NCI-H2171 (cell line): ENCODE results near the gene NACC1.
A peak's percentile ranks its signal among the peaks of the same experiment; 100 is the strongest.

Source experiments
- DNase-seq: peaks from one replicate; lab custom pipeline; 2025; lab: John Stamatoyannopoulos, UW

Gene NACC1

DNA sequence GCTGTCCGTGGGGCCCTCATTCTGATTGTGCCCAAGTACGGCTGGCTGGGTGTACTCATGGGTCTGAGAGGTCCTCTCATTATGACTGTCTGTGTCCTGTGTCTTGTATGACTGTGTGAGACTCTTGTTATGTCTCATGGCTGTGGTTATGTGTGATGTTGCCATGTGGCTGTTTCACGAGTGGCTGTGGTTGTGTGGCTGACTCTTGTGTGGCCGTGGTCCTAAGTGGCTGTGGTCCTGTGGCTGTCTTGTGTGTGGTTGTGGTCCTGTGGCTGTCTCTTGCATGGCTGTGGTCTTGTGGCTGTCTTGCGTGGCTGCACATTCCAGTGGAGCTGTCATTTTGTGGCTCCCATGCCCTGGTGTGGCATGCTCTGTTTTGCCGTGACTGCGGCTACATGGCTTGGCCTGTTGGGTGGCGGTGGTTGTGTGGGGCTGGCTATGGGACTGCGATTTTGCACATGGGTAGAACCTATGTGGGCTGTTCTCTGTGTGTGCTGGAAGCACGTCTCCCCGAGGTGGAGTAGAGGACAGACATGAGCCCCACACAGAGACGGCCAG, 18.0 kb upstream of the NACC1 start:
- DNase-seq: no peak

GRCh38 chr19:13100841-13101589, 17.0 kb upstream of the NACC1 start:
- no peak for DNase-seq

- DNase-seq: no peak
Observed at GRCh38 chr19:13101590-13102415, 16.3 kb upstream of the NACC1 start.

- DNase-seq: no peak
Observed at GRCh38 chr19:13102416-13102665, 15.7 kb upstream of the NACC1 start.

- DNase-seq: no peak
Observed at GRCh38 chr19:13102666-13103580, 15.1 kb upstream of the NACC1 start, which contains the start of gene LYL1. Gene LYL1 (minus strand): TSS chr19:13102858. CDS start chr19:13101171, 1,687 bp downstream.

DNA sequence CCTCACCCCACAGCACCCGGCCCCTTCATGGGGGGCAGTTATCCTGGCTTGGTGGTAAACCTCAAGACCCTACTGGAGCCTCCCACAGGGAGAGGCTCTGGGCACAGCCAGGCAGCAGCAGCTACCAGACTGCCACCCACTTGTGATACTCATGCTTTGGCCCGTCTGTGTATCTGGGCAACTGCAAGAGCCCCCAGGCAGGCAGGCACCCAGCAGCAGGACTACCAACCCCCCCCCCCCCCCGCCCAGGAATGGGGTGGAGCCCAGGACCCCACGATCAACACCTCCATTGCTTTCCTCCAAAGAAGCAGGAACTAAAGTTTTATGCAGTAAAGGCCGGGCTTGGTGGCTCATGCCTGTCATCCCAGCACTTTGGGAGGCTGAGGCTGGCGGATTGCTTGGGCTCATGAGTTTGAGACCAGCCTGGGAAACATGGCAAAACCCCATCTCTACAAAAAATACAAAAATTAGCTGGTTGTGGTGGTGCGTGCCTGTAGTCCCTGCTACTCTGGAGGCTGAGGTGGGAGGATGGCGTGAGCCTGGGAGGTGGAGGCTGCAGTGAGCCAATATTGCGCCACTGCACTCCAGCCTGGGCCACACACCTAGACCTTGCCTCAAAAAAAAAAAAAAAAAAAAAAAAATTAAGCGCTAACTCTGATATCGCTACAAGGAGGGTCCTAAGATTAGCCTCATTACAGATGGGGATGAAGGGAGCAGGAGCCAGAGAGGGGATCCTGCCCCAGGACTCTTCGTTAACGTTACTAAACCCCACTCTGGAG, 14.3 kb upstream of the NACC1 start:
- DNase-seq: no peak

GRCh38 chr19:13104360-13104847, 13.7 kb upstream of the NACC1 start:
- DNase-seq: no peak

DNA sequence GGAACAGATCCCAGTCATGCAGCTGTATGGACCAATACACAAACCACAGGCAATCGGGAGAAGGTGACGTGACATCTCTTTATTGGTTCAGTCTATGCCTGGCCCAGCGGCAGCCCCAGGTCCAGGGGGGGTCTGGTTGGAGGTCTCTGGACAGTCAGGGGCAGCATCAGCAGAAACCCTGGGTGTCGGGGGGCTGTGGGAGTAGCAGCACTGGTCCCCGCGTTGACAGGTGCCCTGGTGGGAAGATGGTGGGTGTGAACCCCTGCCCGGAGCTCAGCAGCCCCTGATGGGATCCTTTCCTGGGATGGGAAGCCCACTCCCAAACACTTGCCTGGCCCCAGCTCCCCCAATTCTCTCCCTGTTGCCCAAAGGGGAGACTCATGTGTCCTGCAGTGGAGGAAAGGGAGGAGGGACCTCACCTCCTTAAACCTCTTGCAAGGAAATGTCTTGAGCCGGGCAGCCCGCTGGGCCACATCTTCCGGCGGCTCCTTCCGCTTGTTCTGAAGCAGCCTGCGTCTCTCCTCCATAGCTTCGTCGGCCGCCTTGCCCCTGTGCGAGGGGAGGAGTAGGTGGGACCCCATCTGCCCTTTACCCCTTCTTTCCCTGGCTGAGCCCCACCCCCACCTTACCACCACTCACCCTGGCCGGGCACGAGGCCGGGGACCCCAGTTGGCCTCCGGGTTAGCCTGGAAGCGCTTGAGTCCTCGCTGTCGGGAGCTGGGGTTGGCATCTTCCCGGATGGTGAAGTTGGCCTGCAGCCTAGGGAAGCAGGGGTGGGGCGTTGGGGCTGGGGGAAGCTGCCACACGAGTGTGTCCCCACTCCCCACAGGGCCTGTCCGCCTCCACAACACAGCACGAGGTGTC, 13.0 kb upstream of the NACC1 start:
- DNase-seq: no peak

DNA sequence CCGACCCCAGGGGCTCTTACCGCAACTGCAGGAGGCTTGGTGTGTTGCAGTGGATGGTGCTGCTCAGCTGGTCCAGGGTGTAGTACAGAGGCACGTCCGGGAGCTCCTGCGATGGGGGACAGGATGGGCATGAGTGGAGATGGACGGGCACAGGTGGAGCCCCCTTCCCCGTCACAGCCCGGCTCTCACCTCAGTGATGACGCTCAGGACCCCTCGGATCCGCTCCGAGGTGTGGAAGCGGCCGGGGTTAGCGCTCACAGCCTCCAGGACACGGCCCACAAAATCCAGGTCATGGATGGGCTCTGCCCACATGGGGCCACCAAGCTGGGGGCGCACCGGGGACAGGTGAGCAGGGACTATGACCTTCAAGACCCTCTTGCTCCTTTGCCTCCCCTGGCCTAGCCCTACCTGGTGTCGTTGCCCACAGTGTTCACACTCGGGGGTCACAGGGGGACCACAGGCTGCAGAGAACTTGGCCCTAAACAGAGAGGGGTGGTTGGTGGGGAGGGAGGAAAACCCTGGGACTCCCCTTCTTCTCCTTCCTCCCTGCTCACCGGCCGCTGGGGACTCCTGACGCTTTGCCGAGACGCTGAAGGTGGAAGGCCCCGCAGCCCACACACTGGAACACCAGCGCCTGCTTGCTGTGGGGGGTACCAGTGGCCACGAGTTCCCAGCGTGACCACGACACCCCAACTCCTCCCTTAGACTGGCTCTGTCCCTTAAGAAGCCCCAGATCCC, 8.5 kb upstream of the NACC1 start:
- DNase-seq: no peak

DNA sequence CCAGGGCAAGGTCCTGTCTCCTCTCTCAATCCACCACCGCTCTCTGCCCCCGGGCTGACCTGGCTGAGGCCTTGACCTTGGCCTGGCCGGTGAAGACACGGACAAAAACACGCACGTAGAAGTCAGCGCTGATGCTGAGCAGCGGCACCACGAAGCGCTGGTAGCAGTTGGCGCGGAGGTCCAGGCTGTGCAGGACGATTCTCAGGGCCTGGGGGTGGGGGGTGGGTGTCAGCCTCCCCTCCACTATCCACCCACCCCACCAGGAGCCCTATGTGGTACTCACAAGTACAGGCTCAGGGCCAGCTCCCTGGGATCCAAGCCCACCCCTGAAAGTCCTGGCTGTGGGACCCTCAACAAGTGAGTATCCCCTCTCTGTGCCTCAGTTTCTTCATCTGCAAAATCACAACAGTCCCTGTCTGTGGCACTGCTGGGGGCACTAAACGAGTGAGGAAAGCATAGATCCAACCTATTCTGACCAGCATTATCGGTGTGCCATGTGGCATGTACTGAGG, 7.9 kb upstream of the NACC1 start:
- no peak for DNase-seq

DNA sequence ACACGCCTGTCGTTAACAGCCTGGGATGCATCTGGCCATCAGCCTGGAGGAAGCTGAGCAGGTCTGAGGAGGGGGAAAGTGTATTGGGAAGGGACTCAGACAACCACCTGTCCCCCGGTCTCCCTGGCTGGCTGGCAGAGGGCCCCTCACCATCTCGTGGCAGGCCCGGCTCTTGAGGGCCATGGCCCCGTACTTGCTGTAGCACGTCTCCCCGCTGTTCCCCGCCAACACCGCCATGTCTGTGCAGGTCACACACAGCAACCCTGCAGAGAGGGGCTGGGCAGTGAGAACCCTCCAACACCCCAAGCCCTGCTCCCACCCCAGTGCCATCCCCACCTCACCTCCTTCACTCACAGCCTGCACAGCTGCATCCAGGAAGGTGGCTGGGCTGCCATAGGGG, 5.5 kb upstream of the NACC1 start:
- no peak for DNase-seq

- DNase-seq: no peak
Observed at GRCh38 chr19:13115936-13116281, 2.2 kb upstream of the NACC1 start.

DNA sequence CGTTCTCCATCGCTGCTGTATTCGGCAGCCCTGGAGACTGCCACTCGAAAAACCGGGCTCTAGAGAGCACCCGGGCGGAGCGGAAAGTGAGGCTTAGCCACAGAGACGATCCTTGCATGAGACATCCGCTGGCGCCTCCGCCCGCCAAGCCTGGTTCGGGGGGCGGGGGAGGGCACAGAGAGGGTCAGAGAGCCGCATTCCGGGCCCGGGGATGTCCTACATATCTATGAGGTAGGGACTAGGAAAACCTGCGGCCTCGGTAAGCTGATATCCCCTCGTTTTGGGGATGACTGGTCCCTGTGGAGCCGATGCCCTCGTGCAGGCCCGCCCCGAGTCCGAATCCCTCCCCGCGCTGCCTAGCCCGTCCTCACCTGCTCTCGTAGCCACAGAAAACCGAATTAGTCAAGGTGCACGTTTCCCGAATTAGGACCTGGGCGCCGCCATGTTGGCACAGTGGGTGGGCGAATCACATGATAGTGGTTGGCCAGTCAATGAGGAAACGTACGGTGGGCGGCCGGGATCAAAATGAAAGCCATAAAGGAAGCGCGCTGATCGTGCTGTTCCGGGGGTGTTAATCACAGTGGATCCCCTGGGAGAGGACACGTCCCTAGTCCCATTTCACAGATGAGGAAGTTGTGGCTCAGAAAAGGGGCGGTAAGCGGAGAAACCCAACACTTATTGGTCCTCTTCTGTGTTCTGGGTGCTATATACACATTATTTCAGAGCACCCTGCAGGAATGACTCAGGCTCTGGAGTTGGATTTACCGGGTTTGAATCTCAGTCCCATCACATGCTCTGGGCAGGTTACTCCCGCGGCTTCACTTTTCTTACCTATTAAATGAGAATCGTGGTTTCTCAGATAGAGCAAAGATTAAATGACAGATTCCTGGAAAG, 1.5 kb upstream of the NACC1 start, which contains the start of gene TRMT1:
TSS of gene TRMT1 (minus strand) at position 459 of the 894 bp plus-strand sequence. CDS start at position 118, 341 bp downstream.
- DNase-seq: peak; percentile 94

GRCh38 chr19:13117176-13117771, 790 bp upstream of the NACC1 start:
- DNase-seq: no peak

- DNase-seq: peak; percentile 38
Observed at GRCh38 chr19:13118424-13119193, 545 bp downstream of the NACC1 start.

DNA sequence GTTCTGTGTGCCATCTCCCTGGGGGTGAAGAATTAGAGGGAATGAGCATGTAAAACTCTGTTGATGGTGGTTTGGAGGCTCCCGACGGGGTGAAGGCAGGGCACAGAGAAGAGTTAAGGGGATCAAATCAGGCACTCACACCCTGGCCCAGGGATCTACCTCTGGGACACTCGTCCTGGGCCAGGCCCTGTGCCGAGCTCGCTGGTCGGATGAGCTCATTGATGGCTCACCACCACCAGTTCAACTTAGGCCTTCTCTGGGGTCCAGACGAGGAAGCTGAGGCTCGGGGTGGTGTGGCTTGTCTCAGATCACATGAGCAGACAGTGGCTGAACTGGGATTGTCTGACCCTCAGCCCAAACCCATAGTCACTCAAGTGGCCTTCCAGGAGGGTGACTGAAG, 1.6 kb downstream of the NACC1 start:
- no peak for DNase-seq

DNA sequence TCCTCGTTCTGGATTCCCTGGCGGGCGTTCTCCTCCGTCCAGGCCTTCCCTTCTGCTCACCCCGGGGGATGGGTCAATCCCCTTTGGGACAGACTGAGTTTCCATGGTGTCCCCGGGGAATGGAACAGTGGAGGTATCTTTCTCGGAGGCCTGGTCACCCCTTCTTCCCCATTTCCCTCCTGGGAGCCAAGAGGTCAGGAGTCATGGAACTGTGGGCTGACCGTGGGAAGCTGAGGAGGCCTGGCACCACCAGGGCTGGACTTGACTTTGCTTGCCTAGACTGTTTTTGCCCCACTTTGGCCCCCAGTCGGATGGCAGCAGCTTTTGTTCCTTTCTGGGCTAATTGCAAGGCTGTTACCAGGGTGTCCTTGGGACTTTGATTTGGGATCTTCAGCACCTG, 2.0 kb downstream of the NACC1 start:
- no peak for DNase-seq
